ENCODE data around the gene DTX3L.

DTX3L gene

GRCh38 chr3:122564155-122564912 lies at the start of gene DTX3L, which contains the start of gene PARP9:
DTX3L (plus strand) TSS chr3:122564338; CDS start chr3:122564427, 89 bp downstream.
PARP9 (minus strand) TSS chr3:122564300; CDS start chr3:122559620, 4,680 bp downstream.
- Mint-ChIP-seq H3K4me3 (peak within 1 kb of the TSS; percentile 90), H3K9me3 (no peaks in the 10 kb centered on the region), H3K4me1 (peaks cover 82% of the 10 kb centered on the region), H3K27me3 (no peaks in the 10 kb centered on the region), H3K27ac (ENCODE audit: low read depth) (peak within 1 kb of the TSS; percentile 86), H3K36me3 (ENCODE audit: insufficient read depth) (peaks cover 33% of the 10 kb centered on the region)
- peak; percentile 94 for ATAC-seq (replicated peaks; ENCODE audit: extremely low read depth, poor library complexity, severe bottlenecking)
- DNase-seq (ENCODE audit: low spot score in 2 of 2): peak; percentile 54 to 61

- Mint-ChIP-seq H3K4me3 (peak overlapping the region; percentile 75), H3K4me1 (peaks cover 43% of the 10 kb centered on the region), H3K9me3 (no peaks in the 10 kb centered on the region), H3K27me3 (no peaks in the 10 kb centered on the region), H3K27ac (ENCODE audit: low read depth) (peak overlapping the region; percentile 78), H3K36me3 (ENCODE audit: insufficient read depth) (peaks cover 13% of the 10 kb centered on the region)
- DNase-seq (ENCODE audit: low spot score in 2 of 2): no peak
- no peak for ATAC-seq (replicated peaks; ENCODE audit: extremely low read depth, poor library complexity, severe bottlenecking)
Measured at GRCh38 chr3:122515020-122515468, 49.1 kb upstream of the DTX3L start.

DNA sequence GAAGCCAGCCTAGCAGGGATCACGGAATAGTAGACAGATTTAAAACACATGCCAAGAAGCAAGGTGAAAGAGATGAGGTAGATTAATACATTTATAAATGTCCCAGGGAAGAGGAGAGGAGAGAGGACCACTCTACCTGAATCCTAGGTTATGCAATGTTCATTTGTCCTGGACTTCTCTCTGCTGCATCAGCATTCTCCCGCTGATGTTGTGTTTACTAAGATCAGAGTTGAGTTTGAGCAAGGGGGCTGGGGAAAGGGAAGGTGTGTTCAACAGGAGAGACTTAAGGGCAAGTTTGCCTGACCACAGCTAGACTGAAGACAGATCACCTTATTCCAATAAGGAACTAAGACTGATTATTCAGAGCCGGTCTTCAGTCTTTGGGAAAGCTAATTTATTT lies 48.3 kb upstream of the DTX3L start:
- no peak overlapping the region for H3K4me3 Mint-ChIP-seq
- H3K9me3 Mint-ChIP-seq: no peaks in the 10 kb centered on the region
- H3K27ac Mint-ChIP-seq (ENCODE audit: low read depth): no peak overlapping the region
- H3K27me3 Mint-ChIP-seq: no peaks in the 10 kb centered on the region
- H3K4me1 Mint-ChIP-seq: peaks cover 35% of the 10 kb centered on the region
- ATAC-seq (replicated peaks; ENCODE audit: extremely low read depth, poor library complexity, severe bottlenecking) (no peak), DNase-seq (ENCODE audit: low spot score in 2 of 2) (no peak)
- peaks cover 13% of the 10 kb centered on the region for H3K36me3 Mint-ChIP-seq (ENCODE audit: insufficient read depth)

DNA sequence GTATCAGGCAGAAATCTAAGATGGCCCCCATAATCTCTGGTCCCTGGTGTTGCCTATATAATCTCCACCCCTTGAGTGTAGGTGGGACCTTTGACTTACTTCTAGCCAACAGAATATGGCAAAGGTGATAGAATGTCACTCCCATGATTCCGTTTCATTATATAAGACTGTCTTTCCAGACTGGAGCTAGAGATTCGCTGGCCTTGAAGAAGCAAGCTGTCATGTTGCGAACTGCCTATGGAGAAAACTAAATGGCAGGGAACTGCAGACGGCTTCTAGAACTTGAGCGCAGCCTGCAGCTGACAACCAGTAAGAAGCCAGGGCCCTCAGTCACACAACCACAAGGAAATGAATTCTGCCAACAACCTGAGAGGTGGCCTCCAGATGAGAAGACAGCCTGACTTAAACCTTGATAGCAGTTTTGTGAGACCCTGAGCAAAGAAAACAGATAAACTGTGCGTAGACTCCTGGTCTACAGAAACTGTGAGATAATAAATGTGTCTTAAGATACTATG lies 47.2 kb upstream of the DTX3L start:
- peaks cover 13% of the 10 kb centered on the region for H3K36me3 Mint-ChIP-seq (ENCODE audit: insufficient read depth)

DNA sequence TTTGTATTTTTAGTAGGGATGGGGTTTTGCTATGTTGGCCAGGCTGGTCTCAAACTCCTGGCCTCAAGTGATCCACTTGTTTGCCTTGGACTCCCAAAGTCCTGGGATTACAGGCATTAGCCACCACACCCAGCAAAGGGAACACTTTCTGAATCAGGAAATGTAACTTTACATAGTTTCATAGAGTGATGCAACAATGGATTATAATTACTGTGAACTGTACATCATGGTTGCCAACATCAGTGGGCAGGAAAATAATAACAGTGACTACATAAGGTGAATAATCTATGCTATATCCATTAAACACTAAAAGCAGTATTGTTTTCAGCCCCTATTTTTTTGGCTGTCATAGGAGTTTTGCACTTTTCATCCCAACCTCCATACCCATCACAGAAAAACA lies 44.4 kb upstream of the DTX3L start:
- DNase-seq (ENCODE audit: low spot score in 2 of 2) (no peak), ATAC-seq (replicated peaks; ENCODE audit: extremely low read depth, poor library complexity, severe bottlenecking) (no peak)
- Mint-ChIP-seq H3K36me3 (ENCODE audit: insufficient read depth) (peaks cover 3% of the 10 kb centered on the region), H3K27ac (ENCODE audit: low read depth) (no peak overlapping the region), H3K27me3 (no peaks in the 10 kb centered on the region), H3K9me3 (no peaks in the 10 kb centered on the region), H3K4me1 (peaks cover 5% of the 10 kb centered on the region), H3K4me3 (no peak overlapping the region)

More for the DNA sequence above, 47.2 kb upstream of the DTX3L start:
- DNase-seq (ENCODE audit: low spot score in 2 of 2) (no peak), ATAC-seq (replicated peaks; ENCODE audit: extremely low read depth, poor library complexity, severe bottlenecking) (no peak)
- H3K9me3 Mint-ChIP-seq: no peaks in the 10 kb centered on the region
- H3K27me3 Mint-ChIP-seq: no peaks in the 10 kb centered on the region
- H3K27ac Mint-ChIP-seq (ENCODE audit: low read depth): no peak overlapping the region
- H3K4me1 Mint-ChIP-seq: peaks cover 24% of the 10 kb centered on the region
- H3K4me3 Mint-ChIP-seq: no peak overlapping the region

DNA sequence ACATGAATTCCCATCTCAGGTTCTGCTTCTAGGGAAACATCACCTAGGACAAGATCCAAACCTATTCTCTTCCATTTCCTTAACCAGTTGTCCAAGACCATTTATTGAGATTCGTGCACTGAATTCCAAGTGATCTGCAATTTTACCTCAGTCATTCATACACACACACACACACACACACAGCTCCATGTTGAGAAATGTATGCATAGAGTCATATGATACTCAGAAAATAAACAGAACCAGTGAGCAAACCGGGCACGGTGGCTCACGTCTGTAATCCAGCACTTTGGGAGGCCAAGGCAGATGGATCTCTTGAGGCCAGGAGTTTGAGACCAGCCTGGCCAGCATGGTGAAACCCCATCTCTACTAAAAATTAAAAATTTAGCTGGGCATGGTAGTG lies 43.3 kb upstream of the DTX3L start:
- H3K4me3 Mint-ChIP-seq: no peak overlapping the region
- no peak for DNase-seq (ENCODE audit: low spot score in 2 of 2)
- no peaks in the 10 kb centered on the region for H3K27me3 Mint-ChIP-seq
- H3K9me3 Mint-ChIP-seq: no peaks in the 10 kb centered on the region
- no peak for ATAC-seq (replicated peaks; ENCODE audit: extremely low read depth, poor library complexity, severe bottlenecking)
- no peaks in the 10 kb centered on the region for H3K4me1 Mint-ChIP-seq
- H3K27ac Mint-ChIP-seq (ENCODE audit: low read depth): no peak overlapping the region
- no peaks in the 10 kb centered on the region for H3K36me3 Mint-ChIP-seq (ENCODE audit: insufficient read depth)

DNA sequence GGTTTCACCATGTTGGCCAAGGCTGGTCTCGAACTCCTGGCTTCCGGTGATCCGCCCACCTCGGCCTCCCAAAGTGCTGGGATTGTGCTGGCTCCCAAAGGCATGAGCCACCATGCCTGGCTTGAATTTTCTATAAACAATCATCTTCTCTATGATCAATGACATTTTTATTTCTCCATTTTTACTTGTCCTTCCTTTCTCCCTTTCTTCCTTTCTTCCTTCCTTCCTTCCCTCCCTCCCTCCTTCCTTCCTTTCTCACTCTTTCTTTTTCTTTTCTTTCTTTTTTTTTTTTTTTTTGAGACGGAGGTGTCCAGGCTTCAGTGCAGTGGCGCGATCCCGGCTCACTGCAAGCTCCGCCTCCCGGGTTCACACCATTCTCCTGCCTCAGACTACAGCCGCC lies 40.8 kb upstream of the DTX3L start:
- Mint-ChIP-seq H3K9me3 (no peaks in the 10 kb centered on the region), H3K4me3 (no peak overlapping the region), H3K4me1 (no peaks in the 10 kb centered on the region), H3K36me3 (ENCODE audit: insufficient read depth) (no peaks in the 10 kb centered on the region), H3K27ac (ENCODE audit: low read depth) (no peak overlapping the region), H3K27me3 (no peaks in the 10 kb centered on the region)
- DNase-seq (ENCODE audit: low spot score in 2 of 2) (no peak), ATAC-seq (replicated peaks; ENCODE audit: extremely low read depth, poor library complexity, severe bottlenecking) (no peak)

- DNase-seq (ENCODE audit: low spot score in 2 of 2): no peak
- no peak overlapping the region for H3K27ac Mint-ChIP-seq (ENCODE audit: low read depth)
- no peaks in the 10 kb centered on the region for H3K27me3 Mint-ChIP-seq
- no peaks in the 10 kb centered on the region for H3K4me1 Mint-ChIP-seq
- no peaks in the 10 kb centered on the region for H3K9me3 Mint-ChIP-seq
- no peak overlapping the region for H3K4me3 Mint-ChIP-seq
- ATAC-seq (replicated peaks; ENCODE audit: extremely low read depth, poor library complexity, severe bottlenecking): no peak
- peaks cover 32% of the 10 kb centered on the region for H3K36me3 Mint-ChIP-seq (ENCODE audit: insufficient read depth)
Measured at GRCh38 chr3:122530164-122530563, 34.0 kb upstream of the DTX3L start.

DNA sequence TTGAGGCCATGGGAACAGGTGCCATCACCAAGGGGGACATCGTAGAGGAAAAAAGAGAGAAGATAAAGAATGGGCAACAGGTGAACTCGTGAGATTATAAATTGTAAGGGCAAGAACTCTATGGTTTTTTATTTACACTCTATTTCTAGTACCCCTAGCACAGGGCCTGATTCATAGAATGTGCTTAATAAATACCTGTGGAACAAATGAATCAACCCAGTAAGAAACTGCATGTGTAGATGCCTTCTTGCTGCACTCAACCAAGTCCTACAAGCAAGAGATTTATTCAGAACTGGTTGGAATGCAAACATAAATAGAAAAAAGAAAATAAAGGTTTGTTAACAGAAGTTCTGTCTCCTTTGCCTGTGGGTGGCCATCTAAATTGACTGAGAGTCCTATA lies 30.7 kb upstream of the DTX3L start:
- Mint-ChIP-seq H3K4me1 (peaks cover 5% of the 10 kb centered on the region), H3K4me3 (no peak overlapping the region), H3K36me3 (ENCODE audit: insufficient read depth) (peaks cover 55% of the 10 kb centered on the region), H3K27ac (ENCODE audit: low read depth) (peak overlapping the region; percentile 1), H3K9me3 (no peaks in the 10 kb centered on the region), H3K27me3 (no peaks in the 10 kb centered on the region)
- no peak for ATAC-seq (replicated peaks; ENCODE audit: extremely low read depth, poor library complexity, severe bottlenecking)
- no peak for DNase-seq (ENCODE audit: low spot score in 2 of 2)

DNA sequence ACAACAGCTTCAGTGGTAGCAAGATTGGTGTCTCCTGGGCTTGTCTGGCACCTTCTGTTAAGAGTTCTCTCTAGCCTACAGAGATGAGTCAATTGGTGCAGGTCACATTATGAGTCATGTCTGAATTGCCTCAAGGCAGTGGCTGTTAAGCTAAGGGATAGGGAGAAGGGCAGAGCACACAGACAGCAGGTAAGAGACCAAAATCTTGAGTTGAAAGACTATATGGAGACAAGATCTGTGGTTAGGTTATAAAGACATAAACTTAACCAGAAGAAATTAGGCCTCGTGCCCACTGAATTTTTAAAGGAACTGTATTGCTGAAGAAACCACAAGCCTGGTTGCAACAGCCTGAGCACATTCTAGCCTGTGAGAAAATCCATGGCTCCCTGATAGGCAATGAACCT lies 30.2 kb upstream of the DTX3L start:
- Mint-ChIP-seq H3K4me3 (no peak overlapping the region), H3K36me3 (ENCODE audit: insufficient read depth) (peaks cover 58% of the 10 kb centered on the region), H3K4me1 (peaks cover 8% of the 10 kb centered on the region), H3K27ac (ENCODE audit: low read depth) (no peak overlapping the region), H3K27me3 (no peaks in the 10 kb centered on the region), H3K9me3 (no peaks in the 10 kb centered on the region)
- DNase-seq (ENCODE audit: low spot score in 2 of 2) (no peak), ATAC-seq (replicated peaks; ENCODE audit: extremely low read depth, poor library complexity, severe bottlenecking) (peak; percentile 58)

DNA sequence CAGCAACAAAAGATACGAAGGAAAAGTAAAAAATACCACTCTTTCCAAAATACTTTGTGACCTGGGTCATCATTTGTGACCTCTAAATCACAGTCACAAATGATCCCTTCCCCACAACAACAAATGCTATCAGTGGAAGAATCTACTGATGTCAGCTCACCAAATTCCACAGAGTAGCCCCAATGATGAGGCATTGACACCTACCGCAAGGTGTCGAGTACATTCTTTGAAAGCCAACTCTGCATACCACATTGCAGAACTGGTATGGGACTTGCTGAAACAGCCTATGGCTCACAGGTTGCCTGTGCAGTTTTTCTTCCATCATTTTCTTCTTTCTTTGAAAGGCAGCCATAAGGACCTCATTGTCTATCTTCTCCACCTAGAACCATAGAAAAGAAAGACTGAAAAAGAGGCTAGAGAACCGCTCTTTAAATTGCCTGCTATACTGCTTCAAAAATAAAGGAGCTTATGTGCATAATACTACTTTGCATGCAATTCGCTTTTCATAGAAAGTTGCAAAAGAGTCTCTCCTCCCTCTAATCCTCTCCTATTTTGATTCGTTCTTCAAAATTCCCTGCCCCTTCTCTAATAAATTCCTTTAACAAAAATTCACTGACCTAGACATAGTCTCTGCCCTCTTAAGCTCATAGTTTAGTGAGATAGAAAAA lies 28.0 kb upstream of the DTX3L start:
- no peak for ATAC-seq (replicated peaks; ENCODE audit: extremely low read depth, poor library complexity, severe bottlenecking)
- Mint-ChIP-seq H3K27me3 (no peaks in the 10 kb centered on the region), H3K36me3 (ENCODE audit: insufficient read depth) (peaks cover 59% of the 10 kb centered on the region), H3K27ac (ENCODE audit: low read depth) (peak overlapping the region; percentile 63), H3K4me3 (no peak overlapping the region), H3K9me3 (no peaks in the 10 kb centered on the region), H3K4me1 (peaks cover 20% of the 10 kb centered on the region)
- no peak for DNase-seq (ENCODE audit: low spot score in 2 of 2)

GRCh38 chr3:122536632-122537001 lies 27.5 kb upstream of the DTX3L start:
- no peak for ATAC-seq (replicated peaks; ENCODE audit: extremely low read depth, poor library complexity, severe bottlenecking)
- H3K4me1 Mint-ChIP-seq: peaks cover 20% of the 10 kb centered on the region
- no peak for DNase-seq (ENCODE audit: low spot score in 2 of 2)
- no peaks in the 10 kb centered on the region for H3K9me3 Mint-ChIP-seq
- no peak overlapping the region for H3K4me3 Mint-ChIP-seq
- peaks cover 61% of the 10 kb centered on the region for H3K36me3 Mint-ChIP-seq (ENCODE audit: insufficient read depth)
- H3K27ac Mint-ChIP-seq (ENCODE audit: low read depth): peak overlapping the region; percentile 63
- H3K27me3 Mint-ChIP-seq: no peaks in the 10 kb centered on the region

Data from central memory CD8-positive, alpha-beta T cell (primary cell).